Stomach (tissue), 9 donors: Measurements from ENCODE around the gene SORCS3. TPM values are rescaled to one million over a fixed set of nuclear protein-coding genes. Genes with fewer than 3 reads are reported as not detected.
A peak's percentile ranks its signal among the peaks of the same experiment; 100 is the strongest.

Experiments
- DNase-seq, 2 donors: peaks; one replicate each; pipeline versions ENCODE4 v3.0.0 to v3.0.0-alpha.2; 2013 to 2019
- H3K27ac ChIP-seq, 5 donors: fragments of 200-600 bp in 4 of 5; sonication (generic) in 4 of 5; one replicate each; pipeline ENCODE4 v1.5.1; 2013 to 2019; ENCODE audit warnings: mild to moderate bottlenecking in 1 of 5, moderate library complexity in 1 of 5
- H3K27me3 ChIP-seq, 3 donors: fragments of 200-600 bp; sonication (generic); one replicate each; pipeline ENCODE4 v1.5.1; 2017 to 2019; ENCODE audit warnings: mixed run types in 1 of 3
- H3K36me3 ChIP-seq, 4 donors: fragments of 200-600 bp; sonication (generic); 1 replicate in 3 of 4; 2 replicates in 1 of 4; pipeline ENCODE4 v1.5.1; 2016 to 2019
- H3K4me1 ChIP-seq, 4 donors: fragments of 200-600 bp; sonication (generic); one replicate each; pipeline ENCODE4 v1.5.1; 2016 to 2019
- H3K4me3 ChIP-seq, 4 donors: fragments of 200-600 bp; sonication (generic) in 3 of 4; one replicate each; pipeline ENCODE4 v1.5.1; 2016 to 2019; ENCODE audit warnings: mild to moderate bottlenecking in 1 of 4
- H3K9me3 ChIP-seq, 4 donors: fragments of 200-600 bp; sonication (generic); one replicate each; pipeline ENCODE4 v1.5.1; 2016 to 2019
- CTCF ChIP-seq, 7 experiments: fragments of 450-650 bp in 4 of 7; fragments of 200-600 bp in 3 of 7; sonication (generic) in 3 of 7; IDR thresholded peaks; one replicate each; pipeline ENCODE4 v1.5.1; 2016 to 2019; ENCODE audit warnings: antibody characterized with exemption in 7 of 7, control low read depth in 2 of 7, mild to moderate bottlenecking in 1 of 7
- EP300 ChIP-seq: sonication (generic); formaldehyde crosslinking; IDR thresholded peaks from one replicate; pipeline ENCODE4 v1.6.1; 2017; ENCODE audit warnings: antibody characterized with exemption
- POLR2A ChIP-seq, 4 donors: fragments of 450-650 bp; IDR thresholded peaks; one replicate each; pipeline ENCODE4 v1.6.1; 2016; ENCODE audit warnings: antibody characterized with exemption in 4 of 4, control low read depth in 2 of 4, mild to moderate bottlenecking in 1 of 4, moderate library complexity in 1 of 4
- POLR2AphosphoS5 ChIP-seq, 3 donors: sonication (generic); formaldehyde crosslinking; IDR thresholded peaks; one replicate each; pipeline ENCODE4 v1.6.1; 2016; ENCODE audit warnings: antibody characterized with exemption in 3 of 3
- WGBS, 5 donors: extraction: QIAGEN DNeasy Blood & Tissue Kit in 3 of 5; methylation state at CpG; one replicate each; pipeline versions ENCODE4 v1.1.5 to v1.1.7; 2013 to 2018; 5-methylcytosine and 5-hydroxymethylcytosine counted together
- intact Hi-C: fragments of 100-400 bp; cut with DNase I; formaldehyde crosslinking; loops from one replicate; pipeline ENCODE4 v1.15.1; 2023; ENCODE audit warnings: low total_unique reads
- polyA plus RNA-seq, 3 donors: library from polyadenylated mRNA; stranded (reverse); fragments of 200-250 nt; gene quantifications; one replicate each; pipeline ENCODE4 v1.2.3, GENCODE V29; 2013
- total RNA-seq, 5 donors: library from RNA; depleted of rRNA; stranded (reverse); fragments of >200 nt; gene quantifications; one replicate each; pipeline versions ENCODE4 v1.1.0 to v1.2.3, GENCODE V29; 2014 to 2016
- donor health status: healthy with polysubstance abuse.
- donor health status: Bipolar disorder and iron deficiency.
- donor health status: healthy.

The SORCS3 gene
- total and polyA plus RNA-seq, 8 donors: 0.06 to 2.6 (median 0.20) TPM; not detected in 4

GRCh38 chr10:104893701-104894100, 252.6 kb downstream of the SORCS3 start:
- H3K4me1 ChIP-seq: no peaks in the 10 kb centered on the region
- H3K4me3 ChIP-seq: no peak overlapping the region
- no peaks in the 10 kb centered on the region for H3K36me3 ChIP-seq
- no peak for TF ChIP-seq POLR2AphosphoS5 (IDR thresholded peaks at IDR 0.05)
- no peak for TF ChIP-seq EP300
- no peak for TF ChIP-seq POLR2A (IDR thresholded peaks at IDR 0.05)
- TF ChIP-seq CTCF (IDR thresholded peaks at IDR 0.05): no peak
- H3K27ac ChIP-seq: no peak overlapping the region
- no peak for DNase-seq
- WGBS, 5 donors: 58 to 69% (median 63%) methylated on average over 6 of the region's 6 CpGs
- intact Hi-C loops: no loop called here
- H3K27me3 ChIP-seq: peaks cover 0 to 3% (median 0%) of the 10 kb centered on the region in 3 donors
- peaks cover 0 to 27% (median 6%) of the 10 kb centered on the region in 4 donors for H3K9me3 ChIP-seq

- peaks cover 0 to 17% (median 6%) of the 10 kb centered on the region in 4 donors for H3K9me3 ChIP-seq
- DNase-seq: no peak
Measured at GRCh38 chr10:104894681-104895080, 253.6 kb downstream of the SORCS3 start.

GRCh38 chr10:104895541-104895940, 254.5 kb downstream of the SORCS3 start:
- TF ChIP-seq POLR2A (IDR thresholded peaks at IDR 0.05) (no peak), POLR2AphosphoS5 (IDR thresholded peaks at IDR 0.05) (no peak)
- H3K27me3 ChIP-seq: peaks cover 0 to 3% (median 0%) of the 10 kb centered on the region in 3 donors
- no peaks in the 10 kb centered on the region for H3K36me3 ChIP-seq
- no peak overlapping the region for H3K27ac ChIP-seq
- peaks cover 0 to 9% (median 4%) of the 10 kb centered on the region in 4 donors for H3K9me3 ChIP-seq
- intact Hi-C loops: no loop called here
- 33 to 50% (median 40%) methylated on average over 1 of the region's 1 CpG for WGBS, 5 donors
- peak in 1 of 2 donors; percentile 72 for DNase-seq
- H3K4me1 ChIP-seq: no peaks in the 10 kb centered on the region
- H3K4me3 ChIP-seq: no peak overlapping the region

More at GRCh38 chr10:104894681-104895080, 253.6 kb downstream of the SORCS3 start:
- 67 to 79% (median 74%) methylated on average over 3 of the region's 3 CpGs for WGBS, 5 donors
- H3K4me3 ChIP-seq: no peak overlapping the region
- H3K27ac ChIP-seq: no peak overlapping the region
- H3K4me1 ChIP-seq: no peaks in the 10 kb centered on the region
- no peak for TF ChIP-seq POLR2A (IDR thresholded peaks at IDR 0.05)
- no peak for TF ChIP-seq CTCF (IDR thresholded peaks at IDR 0.05)
- no peak for TF ChIP-seq POLR2AphosphoS5 (IDR thresholded peaks at IDR 0.05)
- TF ChIP-seq EP300: no peak
- H3K36me3 ChIP-seq: no peaks in the 10 kb centered on the region
- intact Hi-C loops: no loop called here
- peaks cover 0 to 3% (median 0%) of the 10 kb centered on the region in 3 donors for H3K27me3 ChIP-seq

GRCh38 chr10:104895981-104896380, 254.9 kb downstream of the SORCS3 start:
- WGBS, 5 donors: 0 to 60% (median 34%) methylated on average over 1 of the region's 1 CpG
- intact Hi-C loops: no loop called here
- Histone ChIP-seq H3K4me3 (no peak overlapping the region), H3K4me1 (no peaks in the 10 kb centered on the region), H3K9me3 (peaks cover 0 to 5% (median 2%) of the 10 kb centered on the region in 4 donors), H3K27ac (no peak overlapping the region), H3K27me3 (peaks cover 0 to 3% (median 0%) of the 10 kb centered on the region in 3 donors), H3K36me3 (no peaks in the 10 kb centered on the region)
- TF ChIP-seq POLR2AphosphoS5 (IDR thresholded peaks at IDR 0.05) (no peak), POLR2A (IDR thresholded peaks at IDR 0.05) (no peak), EP300 (no peak), CTCF (IDR thresholded peaks at IDR 0.05) (no peak)
- peak in 1 of 2 donors; percentile 11 for DNase-seq

GRCh38 chr10:104897696-104898095, 256.6 kb downstream of the SORCS3 start:
- WGBS, 5 donors: 57 to 75% (median 69%) methylated on average over 4 of the region's 4 CpGs
- intact Hi-C loops: no loop called here
- H3K27ac ChIP-seq: no peak overlapping the region
- DNase-seq: no peak
- H3K4me3 ChIP-seq: no peak overlapping the region
- H3K27me3 ChIP-seq: peaks cover 0 to 12% (median 0%) of the 10 kb centered on the region in 3 donors
- no peaks in the 10 kb centered on the region for H3K9me3 ChIP-seq
- no peak for TF ChIP-seq POLR2AphosphoS5 (IDR thresholded peaks at IDR 0.05)
- no peak for TF ChIP-seq POLR2A (IDR thresholded peaks at IDR 0.05)
- no peaks in the 10 kb centered on the region for H3K4me1 ChIP-seq
- no peaks in the 10 kb centered on the region for H3K36me3 ChIP-seq
